ENCODE data around the gene CLCN6.

The CLCN6 gene

DNA sequence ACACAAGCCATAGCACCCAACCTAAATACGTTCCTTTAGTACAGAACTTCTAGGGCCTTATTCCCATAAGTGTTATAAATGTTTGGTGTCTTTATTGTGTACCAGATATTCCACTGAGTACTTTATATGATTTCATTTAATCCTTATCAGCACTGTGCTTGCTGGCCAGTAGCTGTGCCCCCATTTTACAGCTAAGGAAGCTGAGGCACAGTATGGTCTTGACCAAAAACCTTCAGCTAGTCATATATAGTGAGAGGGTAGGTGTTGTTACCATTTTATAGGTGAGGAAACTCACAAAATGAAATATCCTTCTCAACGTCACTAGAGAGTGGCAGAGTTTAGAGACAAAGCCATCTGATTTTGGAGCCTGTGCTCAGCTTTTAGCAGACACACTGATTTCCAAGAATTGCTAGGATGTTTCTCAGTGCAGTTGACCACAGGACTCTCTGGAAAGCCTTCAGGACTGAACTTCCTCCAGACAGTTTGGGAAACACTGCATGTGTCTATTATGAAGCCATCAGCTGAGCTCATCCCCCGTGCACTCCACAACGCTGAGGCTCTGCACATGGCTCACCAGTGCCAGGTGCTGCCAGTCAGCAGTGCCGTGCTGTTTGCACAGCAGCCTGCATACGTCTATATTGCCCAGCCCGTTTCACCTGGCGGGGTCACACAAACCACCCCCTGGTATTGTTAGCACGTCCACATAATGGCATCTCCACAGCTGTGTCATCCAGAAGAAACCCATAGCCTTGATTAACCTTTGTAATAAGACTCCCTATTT is 26.1 kb downstream of the CLCN6 start:
- DNase-seq (ENCODE audit: low read depth) = no peak

DNA sequence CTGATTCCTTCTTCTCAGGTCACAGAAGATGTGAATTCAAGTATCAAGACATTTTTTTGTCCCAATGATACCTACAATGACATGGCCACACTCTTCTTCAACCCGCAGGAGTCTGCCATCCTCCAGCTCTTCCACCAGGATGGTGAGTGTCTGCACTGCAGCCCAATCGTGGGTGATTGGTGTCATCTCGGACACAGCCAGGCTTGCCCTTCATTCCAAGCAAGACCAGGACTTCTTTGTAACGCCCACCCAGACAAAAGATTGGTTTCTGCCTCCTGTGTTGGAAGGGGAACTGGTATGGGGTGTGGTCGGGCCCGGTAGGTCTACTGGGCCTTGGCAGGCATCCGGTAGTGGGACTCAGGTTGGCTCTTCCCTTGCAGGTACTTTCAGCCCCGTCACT is 27.5 kb downstream of the CLCN6 start:
- no peak for DNase-seq (ENCODE audit: low read depth)

DNA sequence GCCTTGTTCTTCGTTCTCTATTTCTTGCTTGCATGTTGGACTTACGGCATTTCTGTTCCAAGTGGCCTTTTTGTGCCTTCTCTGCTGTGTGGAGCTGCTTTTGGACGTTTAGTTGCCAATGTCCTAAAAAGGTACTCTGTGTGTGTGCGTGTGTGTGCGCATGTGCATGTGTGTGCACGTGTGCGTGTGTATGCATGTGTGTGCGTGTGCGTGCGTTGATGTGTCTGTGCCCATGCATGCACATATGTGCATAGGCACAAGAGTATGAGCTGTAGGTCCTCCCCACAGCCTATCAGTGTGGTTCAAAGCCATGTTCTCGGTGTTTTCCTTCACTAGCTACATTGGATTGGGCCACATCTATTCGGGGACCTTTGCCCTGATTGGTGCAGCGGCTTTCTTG is 27.9 kb downstream of the CLCN6 start:
- DNase-seq (ENCODE audit: low read depth) = no peak

DNA sequence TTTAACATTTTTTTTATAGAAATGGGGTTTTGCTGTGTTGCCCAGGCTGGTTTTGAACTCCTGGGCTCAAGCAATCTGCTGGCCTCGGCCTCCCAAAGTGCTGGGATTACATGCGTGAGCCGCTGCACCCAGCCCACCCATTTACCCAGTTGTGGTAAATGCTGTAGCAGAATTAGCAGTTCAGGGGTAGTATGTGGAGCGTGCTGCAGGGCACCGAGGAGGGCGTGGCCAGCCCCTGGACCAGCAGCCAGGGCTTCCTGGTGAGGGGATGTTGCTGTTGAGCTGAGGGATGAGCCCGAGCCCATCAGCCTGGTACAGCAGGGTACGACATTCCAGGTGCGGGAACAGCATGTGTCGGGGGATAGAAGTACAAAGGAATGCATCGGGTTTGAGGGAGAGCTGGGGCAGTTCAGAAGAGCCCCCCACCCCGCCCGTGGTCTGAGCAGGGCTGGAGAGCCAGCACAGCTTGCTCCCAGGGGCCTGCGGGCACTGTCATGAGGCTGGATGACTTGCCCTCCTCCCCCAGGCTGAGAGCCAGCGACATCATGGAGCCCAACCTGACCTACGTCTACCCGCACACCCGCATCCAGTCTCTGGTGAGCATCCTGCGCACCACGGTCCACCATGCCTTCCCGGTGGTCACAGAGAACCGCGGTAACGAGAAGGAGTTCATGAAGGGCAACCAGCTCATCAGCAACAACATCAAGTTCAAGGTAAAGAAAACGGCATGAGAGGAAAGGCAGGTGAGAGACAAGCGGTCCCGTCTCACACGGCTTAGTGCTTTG is 29.6 kb downstream of the CLCN6 start:
- DNase-seq (ENCODE audit: low read depth) = no peak

DNA sequence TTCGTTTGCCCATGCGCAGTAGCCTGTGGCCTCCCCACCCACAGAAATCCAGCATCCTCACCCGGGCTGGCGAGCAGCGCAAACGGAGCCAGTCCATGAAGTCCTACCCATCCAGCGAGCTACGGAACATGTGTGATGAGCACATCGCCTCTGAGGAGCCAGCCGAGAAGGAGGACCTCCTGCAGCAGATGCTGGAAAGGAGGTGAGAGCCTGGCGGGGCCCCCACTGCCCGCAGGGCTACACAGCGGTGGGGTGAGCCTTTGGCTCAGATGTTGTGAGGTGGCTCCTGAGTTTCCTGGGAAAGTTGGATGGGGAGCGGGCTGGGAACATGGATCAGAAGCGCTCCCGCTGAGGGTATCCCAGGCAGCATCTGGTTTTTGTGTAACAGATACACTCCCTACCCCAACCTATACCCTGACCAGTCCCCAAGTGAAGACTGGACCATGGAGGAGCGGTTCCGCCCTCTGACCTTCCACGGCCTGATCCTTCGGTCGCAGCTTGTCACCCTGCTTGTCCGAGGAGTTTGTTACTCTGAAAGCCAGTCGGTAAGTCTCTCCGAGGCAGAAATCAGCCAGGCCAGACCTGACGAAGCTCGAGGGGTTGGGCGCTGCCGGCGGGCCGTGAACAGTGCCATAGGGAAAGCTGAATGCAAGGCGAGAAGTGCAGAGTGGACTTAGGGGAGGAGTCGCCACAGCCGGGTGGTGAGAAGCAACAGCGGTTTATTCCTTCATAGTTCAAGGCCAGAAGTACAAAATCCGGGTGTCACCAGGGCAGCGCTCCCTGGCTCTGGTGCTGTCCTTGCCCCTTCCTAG is 31.2 kb downstream of the CLCN6 start:
- no peak for DNase-seq (ENCODE audit: low read depth)

DNA sequence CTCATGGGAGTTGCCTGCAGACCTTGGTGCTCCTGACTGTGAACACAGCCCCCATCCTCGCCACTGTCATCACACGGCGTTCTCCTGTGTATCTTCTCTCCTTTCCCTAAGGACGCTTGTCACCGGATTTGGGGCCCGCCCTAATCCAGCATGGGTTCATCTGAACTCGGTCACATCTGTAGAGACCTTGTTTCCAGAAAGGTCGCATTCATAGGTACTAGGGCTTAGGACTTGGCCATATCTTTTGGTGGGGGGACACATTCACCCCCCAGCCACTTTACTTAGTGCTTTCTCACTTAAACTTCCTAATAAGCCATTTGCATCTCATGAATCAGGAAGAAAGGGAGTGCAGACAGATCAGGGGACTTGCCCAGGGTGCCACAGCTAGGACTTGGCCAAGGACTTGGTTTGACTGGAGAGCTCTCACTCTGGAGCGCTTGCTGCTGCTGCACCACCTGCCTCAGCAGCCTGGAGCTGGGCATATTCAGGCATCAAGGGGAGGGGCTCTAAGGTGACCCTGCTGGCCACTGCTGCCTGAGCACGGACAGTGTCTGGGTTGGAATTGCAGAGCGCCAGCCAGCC is 31.9 kb downstream of the CLCN6 start:
- DNase-seq (ENCODE audit: low read depth) = no peak

DNA sequence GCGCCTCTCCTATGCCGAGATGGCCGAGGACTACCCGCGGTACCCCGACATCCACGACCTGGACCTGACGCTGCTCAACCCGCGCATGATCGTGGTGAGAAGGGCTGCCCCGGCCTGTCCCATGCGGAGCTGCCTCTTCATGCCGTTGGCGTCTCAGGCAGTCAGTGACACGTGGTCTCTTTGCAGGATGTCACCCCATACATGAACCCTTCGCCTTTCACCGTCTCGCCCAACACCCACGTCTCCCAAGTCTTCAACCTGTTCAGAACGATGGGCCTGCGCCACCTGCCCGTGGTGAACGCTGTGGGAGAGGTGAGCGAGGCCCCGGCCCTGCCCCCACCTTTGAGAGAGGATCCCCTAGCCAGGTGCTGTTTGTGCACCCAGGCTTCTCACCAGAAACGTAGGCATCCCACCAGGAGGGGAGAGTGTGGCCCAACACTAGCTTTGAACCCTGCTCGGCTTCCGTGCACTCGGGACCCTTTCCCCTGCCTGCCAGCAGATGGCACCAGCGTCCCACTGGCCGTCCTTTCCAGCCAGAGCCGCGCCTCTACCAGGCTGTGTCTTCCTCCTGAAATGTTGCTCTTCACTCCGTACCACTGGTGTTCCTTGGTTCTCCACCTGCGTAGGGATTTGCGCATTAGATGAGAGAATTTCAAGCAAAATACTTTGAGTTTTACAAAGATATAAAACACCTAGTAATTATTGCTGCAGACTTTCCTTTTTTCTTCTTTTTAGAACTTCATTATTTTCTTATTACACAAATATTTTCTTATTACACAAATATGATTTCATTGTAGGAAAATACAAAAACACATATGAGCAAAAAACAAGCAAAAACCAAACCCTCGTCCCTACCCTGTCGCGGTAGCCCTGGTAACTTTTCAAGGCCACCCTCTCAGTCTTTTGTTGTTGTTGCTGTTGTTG is 32.6 kb downstream of the CLCN6 start:
- peak; percentile 47 for DNase-seq (ENCODE audit: low read depth)

DNA sequence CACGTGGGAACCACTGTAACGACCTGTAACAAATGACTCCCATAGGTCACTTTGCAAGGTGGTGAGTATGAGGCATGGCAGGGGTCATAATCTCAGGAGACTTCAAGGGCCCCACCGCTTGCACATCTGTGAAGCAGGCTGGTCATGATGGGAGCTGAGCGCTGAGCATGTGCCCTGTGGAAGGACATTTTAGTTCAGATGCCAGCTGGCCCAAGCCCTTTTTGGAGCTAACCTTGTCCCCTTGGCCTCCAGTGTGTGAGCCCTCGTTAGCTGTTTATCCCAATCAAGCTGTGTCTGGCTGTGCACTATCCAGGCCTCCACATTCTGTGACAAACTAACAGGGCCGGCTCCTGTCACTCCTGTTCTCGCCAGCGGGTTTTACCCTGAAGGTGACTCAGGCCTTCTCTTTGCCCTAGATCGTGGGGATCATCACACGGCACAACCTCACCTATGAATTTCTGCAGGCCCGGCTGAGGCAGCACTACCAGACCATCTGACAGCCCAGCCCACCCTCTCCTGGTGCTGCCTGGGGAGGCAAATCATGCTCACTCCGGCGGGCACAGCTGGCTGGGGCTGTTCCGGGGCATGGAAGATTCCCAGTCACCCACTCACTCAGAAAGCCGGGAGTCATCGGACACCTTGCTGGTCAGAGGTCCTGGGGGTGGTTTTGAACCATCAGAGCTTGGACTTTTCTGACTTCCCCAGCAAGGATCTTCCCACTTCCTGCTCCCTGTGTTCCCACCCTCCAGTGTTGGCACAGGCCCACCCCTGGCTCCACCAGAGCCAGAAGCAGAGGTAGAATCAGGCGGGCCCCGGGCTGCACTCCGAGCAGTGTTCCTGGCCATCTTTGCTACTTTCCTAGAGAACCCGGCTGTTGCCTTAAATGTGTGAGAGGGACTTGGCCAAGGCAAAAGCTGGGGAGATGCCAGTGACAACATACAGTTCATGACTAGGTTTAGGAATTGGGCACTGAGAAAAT is 34.0 kb downstream of the CLCN6 start:
- no peak for DNase-seq (ENCODE audit: low read depth)

DNA sequence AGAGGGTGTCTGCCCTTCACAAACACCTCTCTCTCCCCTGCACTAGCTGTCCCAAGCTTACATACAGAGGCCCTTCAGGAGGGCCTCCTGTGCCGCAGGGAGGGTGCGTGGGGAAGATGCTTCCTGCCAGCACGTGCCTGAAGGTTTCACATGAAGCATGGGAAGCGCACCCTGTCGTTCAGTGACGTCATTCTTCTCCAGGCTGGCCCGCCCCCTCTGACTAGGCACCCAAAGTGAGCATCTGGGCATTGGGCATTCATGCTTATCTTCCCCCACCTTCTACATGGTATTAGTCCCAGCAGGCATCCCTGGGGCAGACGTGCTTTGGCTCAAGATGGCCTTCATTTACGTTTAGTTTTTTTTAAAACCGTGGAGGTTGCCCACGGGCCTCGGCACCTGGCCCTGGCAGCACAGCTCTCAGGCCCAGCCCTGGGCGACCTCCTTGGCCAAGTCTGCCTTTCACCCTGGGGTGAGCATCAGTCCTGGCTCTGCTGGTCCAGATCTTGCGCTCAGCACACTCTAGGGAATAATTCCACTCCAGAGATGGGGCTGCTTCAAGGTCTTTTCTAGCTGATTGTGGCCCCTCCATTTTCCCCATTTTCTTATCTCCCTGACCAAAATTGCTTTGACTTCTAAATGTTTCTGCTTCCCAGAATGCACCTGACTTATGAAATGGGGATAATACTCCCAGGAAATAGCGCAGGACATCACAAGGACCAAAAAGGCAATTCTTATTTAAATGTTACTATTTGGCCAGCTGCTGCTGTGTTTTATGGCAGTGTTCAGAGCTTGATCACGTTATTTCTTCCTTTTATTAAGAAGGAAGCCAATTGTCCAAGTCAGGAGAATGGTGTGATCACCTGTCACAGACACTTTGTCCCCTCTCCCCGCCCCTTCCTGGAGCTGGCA is 35.5 kb downstream of the CLCN6 start:
- DNase-seq (ENCODE audit: low read depth) = no peak

DNA sequence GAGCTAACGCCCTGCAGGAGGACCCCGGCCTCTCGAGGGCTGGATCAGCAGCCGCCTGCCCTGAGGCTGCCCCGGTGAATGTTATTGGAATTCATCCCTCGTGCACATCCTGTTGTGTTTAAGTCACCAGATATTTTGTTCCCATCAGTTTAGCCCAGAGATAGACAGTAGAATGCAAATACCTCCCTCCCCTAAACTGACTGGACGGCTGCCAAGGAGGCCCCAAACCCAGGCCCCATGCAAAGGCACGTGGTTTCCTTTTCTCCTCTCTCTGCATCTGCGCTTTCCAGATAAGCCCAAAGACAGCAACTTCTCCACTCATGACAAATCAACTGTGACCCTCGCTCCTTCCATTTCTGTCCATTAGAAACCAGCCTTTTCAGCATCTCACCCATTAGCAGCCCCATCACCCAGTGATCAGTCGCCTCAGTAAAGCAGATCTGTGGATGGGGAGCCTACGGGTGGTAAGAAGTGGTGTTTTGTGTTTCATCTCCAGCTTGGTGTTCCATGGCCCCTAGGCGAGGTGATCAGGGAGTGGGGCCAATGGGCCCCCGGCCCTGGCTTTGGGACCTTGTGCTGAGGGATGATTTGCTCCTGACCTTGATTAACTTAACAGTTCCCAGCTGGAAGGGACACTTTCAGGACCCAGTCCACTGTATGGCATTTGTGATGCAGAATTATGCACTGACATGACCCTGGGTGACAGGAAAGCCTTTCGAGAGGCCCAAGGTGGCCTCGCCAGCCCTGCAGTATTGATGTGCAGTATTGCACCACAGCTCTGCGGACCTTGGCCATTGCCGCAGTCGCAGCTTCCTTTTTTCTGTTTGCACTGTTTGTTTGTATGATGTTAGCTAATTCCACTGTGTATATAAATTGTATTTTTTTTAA is 36.4 kb downstream of the CLCN6 start:
- DNase-seq (ENCODE audit: low read depth) = no peak

DNA sequence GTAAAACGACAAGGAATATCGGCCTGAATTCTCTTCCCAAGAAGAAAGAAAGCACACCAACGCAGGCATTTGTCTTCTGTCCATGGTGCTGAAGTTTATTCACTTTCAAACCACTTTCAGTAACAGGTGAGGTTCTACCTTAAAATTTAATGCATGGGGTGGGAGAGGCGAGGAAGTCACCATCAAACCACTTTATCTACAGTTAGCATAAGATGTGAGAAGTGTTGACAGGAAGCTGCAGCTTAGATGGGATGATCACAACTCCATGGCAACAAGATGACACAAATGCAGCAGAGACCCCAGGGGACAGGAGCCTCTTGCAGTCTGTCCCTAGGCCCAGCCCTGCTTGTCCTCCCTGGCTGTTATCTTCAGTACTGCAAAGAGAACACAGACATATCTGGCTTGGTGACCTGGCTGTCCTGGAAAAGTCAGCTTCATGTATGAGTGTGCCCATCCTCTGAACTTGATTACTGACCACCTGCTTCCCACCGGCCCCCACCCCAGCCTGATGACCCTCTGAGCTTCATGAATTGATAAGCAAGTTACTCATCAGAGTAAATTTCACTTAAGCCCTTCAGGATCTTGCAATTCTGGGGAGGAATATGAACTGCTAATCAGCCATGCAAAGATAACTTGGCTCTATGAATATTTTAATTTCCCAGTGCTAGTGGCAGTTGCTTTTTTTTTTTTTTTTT is 39.8 kb downstream of the CLCN6 start:
- no peak for DNase-seq (ENCODE audit: low read depth)

DNA sequence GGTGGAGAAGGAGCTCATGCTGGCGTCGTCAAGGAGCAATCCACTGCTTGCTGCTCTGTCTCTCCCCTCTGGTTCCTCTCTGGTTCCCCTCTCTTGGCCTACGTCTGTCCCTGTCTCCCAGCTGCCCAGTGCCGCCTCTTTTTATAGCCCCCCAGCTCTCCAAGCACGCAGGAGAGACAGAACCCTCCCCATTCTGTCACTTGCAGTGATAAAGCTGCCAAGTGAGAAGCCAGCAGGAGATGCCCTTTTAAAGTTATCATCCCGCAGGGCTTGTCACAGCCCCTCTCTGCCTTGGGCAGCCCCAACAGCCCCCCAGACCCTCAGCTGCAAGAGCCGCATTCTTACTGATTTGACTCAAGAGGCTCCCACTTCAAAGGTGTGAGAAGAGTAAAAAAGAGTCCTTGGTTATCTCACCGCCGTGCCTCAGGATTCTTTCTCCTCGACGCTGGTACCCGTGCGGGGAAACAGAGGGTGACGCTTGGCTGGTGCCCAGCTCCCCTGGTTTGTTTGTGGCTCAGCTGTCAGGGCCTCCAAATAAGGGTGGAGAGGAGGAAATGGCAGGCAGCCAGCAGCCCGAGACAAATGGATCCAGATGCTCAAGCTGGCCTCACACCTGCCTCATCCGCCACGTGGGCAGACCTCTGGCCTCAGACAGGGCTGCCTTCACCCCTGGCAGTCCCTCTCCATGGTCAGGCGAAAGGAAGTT is 41.8 kb downstream of the CLCN6 start, which contains the start of gene NPPA:
NPPA (minus strand) TSS at position 117 of the 706 bp plus-strand sequence; CDS start at position 18, 99 bp downstream.
- no peak for DNase-seq (ENCODE audit: low read depth)

DNA sequence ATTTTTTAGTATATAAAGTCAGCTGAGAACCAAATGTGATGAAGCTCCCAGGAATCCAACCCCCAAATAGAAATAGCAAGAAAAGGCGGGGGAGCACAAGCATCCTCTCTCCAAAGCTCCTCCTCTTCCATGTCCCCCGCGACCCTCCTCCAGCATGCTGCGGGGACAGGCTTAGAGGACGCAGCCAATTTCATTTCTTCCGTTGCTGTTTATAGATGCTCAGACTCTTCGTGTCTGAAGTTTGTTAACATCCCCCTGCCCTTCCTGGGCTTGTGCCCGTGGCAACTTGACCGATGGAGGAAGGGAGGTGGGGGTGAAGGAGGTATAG is 42.3 kb downstream of the CLCN6 start:
- no peak for DNase-seq (ENCODE audit: low read depth)

DNA sequence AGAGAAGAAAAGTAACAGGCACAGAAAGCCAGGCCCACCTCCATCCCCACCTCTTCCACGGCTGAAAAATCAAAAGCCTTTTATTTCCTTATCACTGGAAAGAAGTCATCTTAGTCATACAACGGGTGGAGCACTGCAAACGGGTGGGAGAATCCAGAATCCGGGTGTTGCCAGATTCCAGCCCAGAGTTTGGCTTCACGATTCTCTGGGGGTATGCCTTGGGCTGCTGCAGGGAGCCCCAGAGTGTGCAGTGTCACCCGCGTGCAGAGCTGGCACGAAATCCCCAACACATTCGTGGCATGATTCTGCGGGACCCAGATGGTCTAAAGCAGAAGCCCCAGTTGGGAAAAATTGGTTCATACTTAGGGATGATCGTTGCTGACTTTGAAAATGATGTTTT is 44.2 kb downstream of the CLCN6 start:
- DNase-seq (ENCODE audit: low read depth) = no peak

DNA sequence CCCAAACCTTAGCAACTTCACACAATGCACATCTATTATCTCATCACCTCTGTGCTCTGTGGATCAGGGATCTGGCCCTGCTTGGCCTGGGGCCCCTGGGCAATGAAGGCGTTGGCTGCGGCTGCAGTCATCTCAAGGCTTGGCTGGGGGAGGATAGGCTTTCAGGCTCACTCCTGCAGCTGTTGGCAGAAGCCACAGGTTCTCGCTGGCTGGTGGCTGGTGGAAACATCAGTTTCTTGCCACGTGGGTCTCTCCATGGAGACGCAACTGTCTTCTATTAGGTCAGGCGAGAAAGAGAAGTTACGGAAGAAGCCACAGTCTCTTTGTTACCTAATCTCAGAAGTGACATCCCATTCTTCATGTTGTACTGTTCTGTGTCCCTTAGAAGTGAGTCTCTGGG is 45.2 kb downstream of the CLCN6 start:
- no peak for DNase-seq (ENCODE audit: low read depth)

DNA sequence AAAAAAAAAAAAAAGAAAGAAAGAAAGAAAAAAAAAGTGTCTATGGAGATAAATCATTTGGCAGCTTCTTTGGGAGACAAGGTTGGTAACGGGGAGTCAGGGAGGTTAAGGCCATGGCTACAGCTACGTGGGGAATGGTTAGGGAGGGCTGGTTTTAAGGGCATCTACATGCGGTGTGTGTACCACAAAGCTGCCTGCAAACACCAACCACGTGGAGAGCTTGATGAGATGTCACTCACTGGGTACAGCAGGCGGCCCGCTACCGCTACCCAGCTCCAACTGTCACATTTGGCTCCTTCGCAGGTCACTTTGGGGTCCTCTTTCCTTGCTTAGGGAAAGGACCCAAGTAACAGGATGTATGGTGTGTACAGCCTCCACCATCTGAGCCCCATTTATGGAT is 48.5 kb downstream of the CLCN6 start:
- no peak for DNase-seq (ENCODE audit: low read depth)

DNA sequence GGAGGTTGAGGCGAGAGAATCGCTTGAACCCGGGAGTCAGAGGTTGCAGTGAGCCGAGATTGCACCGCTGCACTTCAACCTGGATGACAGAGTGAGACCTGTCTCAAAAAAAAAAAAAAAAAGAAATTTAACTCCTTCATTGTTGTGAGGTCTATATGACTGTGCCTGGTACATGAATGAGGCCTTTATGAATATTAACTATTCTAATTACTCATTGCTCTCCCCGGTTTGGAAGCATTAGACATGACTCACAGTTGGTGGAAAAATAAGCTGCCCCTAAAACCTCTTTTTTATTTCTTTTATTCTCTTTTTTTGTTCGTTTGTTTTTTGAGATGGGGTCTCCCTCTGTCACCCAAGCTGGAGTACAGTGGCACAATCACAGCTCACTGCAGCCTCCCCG is 49.4 kb downstream of the CLCN6 start:
- no peak for DNase-seq (ENCODE audit: low read depth)
